ENCODE results near the gene CST7.

DNA sequence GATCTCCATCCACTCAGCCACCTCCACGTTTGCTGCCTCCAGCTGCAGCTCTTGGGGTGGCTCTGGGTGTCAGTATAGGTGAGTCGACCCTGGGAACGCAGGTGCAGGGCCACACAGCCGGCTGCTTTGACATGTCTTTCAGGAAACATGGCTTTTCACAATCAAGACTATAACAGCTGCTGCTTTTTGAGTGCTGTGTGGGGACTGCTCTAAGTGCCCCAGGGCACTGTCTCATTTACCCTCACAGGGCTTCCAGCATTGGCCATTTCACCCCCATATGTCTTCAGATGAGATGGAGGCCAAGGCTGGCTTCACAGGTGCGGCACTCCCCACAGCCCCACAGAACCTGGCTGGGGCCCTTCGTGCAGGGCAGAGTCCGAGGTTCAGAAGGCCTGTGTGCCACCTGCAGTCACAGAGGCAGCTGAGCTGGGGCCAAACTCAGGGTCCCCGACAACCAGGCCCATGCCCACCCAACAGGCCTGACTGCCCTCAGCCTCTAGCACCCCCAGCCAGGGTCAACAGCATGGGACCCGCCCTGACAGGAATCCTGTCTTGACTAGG is 14.9 kb upstream of the CST7 start:
- no peak for TF ChIP-seq POLR2AphosphoS5 (IDR thresholded peaks at IDR 0.05; ENCODE audit: borderline replicate concordance, low read depth, low read length)
- no peak for TF ChIP-seq EZH2 (IDR thresholded peaks at IDR 0.05)
- no peak for TF ChIP-seq FOXP2 (optimal IDR thresholded peaks at IDR 0.05; ENCODE audit: control extremely low read depth, extremely low read length, insufficient read depth)
